GM23338 (cell line): ENCODE measurements around the gene RHOH. TPM values are rescaled to one million over a fixed set of nuclear protein-coding genes. Genes with fewer than 3 reads are reported as not detected.

Source experiments
- ATAC-seq: fragments of 200-7000 bp; cut with Tn5 transposase; 3 replicates; pipeline ENCODE4 v1.9.1; 2020
- DNase-seq: peaks from one replicate; pipeline ENCODE4 v3.0.0-alpha.2; 2015; ENCODE audit warnings: low spot score
- H2AFZ ChIP-seq: fragments of 200-600 bp; sonication (generic); 2 replicates; pipeline ENCODE4 v1.8.0; 2016; ENCODE audit warnings: antibody characterized with exemption, mild to moderate bottlenecking, moderate library complexity
- H3F3A ChIP-seq: fragments of 200-600 bp; sonication (generic); replicated peaks from 2 replicates; pipeline ENCODE4 v1.8.0; 2017; ENCODE audit warnings: antibody characterized with exemption, mixed run types, low read depth
- H3K27ac ChIP-seq: fragments of 200-600 bp; sonication (generic); 2 replicates; pipeline ENCODE4 v1.6.1; 2016; ENCODE audit warnings: low read depth
- H3K27me3 ChIP-seq: fragments of 200-600 bp; sonication (generic); 2 replicates; pipeline ENCODE4 v1.8.0; 2016; ENCODE audit warnings: mild to moderate bottlenecking, mixed run types, moderate library complexity; ENCODE audit not compliant: insufficient read depth
- H3K36me3 ChIP-seq: fragments of 200-600 bp; sonication (generic); 2 replicates; pipeline ENCODE4 v1.8.0; 2016; ENCODE audit warnings: mild to moderate bottlenecking; ENCODE audit not compliant: insufficient read depth
- H3K4me1 ChIP-seq: fragments of 200-600 bp; sonication (generic); 2 replicates; pipeline ENCODE4 v1.8.0; 2016; ENCODE audit warnings: mild to moderate bottlenecking, moderate library complexity; ENCODE audit not compliant: insufficient read depth
- H3K4me2 ChIP-seq: fragments of 200-600 bp; sonication (generic); 2 replicates; pipeline ENCODE4 v1.7.1; 2017; ENCODE audit warnings: mixed run types
- H3K4me3 ChIP-seq: fragments of 200-600 bp; sonication (generic); 2 replicates; pipeline ENCODE4 v1.6.1; 2016; ENCODE audit warnings: mixed run types
- H3K79me2 ChIP-seq: fragments of 200-600 bp; sonication (generic); replicated peaks from 2 replicates; pipeline ENCODE4 v1.8.0; 2017; ENCODE audit warnings: mild to moderate bottlenecking; ENCODE audit not compliant: insufficient read depth
- H3K9me2 ChIP-seq: fragments of 200-600 bp; sonication (generic); 2 replicates; pipeline ENCODE4 v1.8.0; 2017; ENCODE audit not compliant: insufficient read depth
- H4K20me1 ChIP-seq: fragments of 200-600 bp; sonication (generic); replicated peaks from 2 replicates; pipeline ENCODE4 v1.8.0; 2017; ENCODE audit warnings: mild to moderate bottlenecking; ENCODE audit not compliant: insufficient read depth
- H3K27ac Mint-ChIP-seq: 2 replicates; pipeline ENCODE4 v1.8.0; 2020; ENCODE audit warnings: inconsistent platforms, mild to moderate bottlenecking, moderate library complexity, mixed read lengths
- H3K27me3 Mint-ChIP-seq: 3 replicates; pipeline ENCODE4 v1.8.0; 2022; ENCODE audit warnings: low read depth, mild to moderate bottlenecking, moderate library complexity, mixed read lengths, inconsistent platforms; ENCODE audit not compliant: insufficient read depth, poor library complexity
- H3K36me3 Mint-ChIP-seq: 3 replicates; pipeline ENCODE4 v1.8.0; 2021; ENCODE audit warnings: low read depth, mild to moderate bottlenecking, inconsistent platforms, moderate library complexity, mixed read lengths
- H3K4me1 Mint-ChIP-seq: 3 replicates; pipeline ENCODE4 v1.8.0; 2020; ENCODE audit warnings: mild to moderate bottlenecking, inconsistent platforms, mixed read lengths
- H3K4me3 Mint-ChIP-seq: 3 replicates; pipeline ENCODE4 v1.8.0; 2021; ENCODE audit warnings: moderate library complexity, mild to moderate bottlenecking, inconsistent platforms, mixed read lengths
- H3K9me3 Mint-ChIP-seq: 3 replicates; pipeline ENCODE4 v1.8.0; 2020; ENCODE audit warnings: moderate library complexity, mild to moderate bottlenecking, inconsistent platforms, mixed read lengths
- CREB1 ChIP-seq: fragments of 250-450 bp; sonication (Bioruptor Pico); IDR thresholded peaks from 2 replicates; pipeline ENCODE4 v1.5.0; 2020; ENCODE audit warnings: low read depth, mild to moderate bottlenecking, moderate library complexity
- CTCF ChIP-seq, 2 experiments: fragments of 200-600 bp in 1 of 2; sonication (generic) in 1 of 2; conservative IDR thresholded peaks; 2 replicates each; pipeline versions ENCODE4 v1.5.1 to v1.6.1; 2016 to 2017; ENCODE audit warnings: antibody characterized with exemption in 2 of 2, low read depth in 2 of 2, mild to moderate bottlenecking in 2 of 2, moderate library complexity in 1 of 2
- ETS1 ChIP-seq: IDR thresholded peaks from 2 replicates; pipeline ENCODE4 v1.6.1; 2016; ENCODE audit warnings: antibody characterized with exemption
- EZH2 ChIP-seq: fragments of 200-600 bp; sonication (generic); IDR thresholded peaks from one replicate; pipeline ENCODE4 v1.8.0; 2017; ENCODE audit warnings: antibody characterized with exemption, mild to moderate bottlenecking, low read depth; ENCODE audit not compliant: unreplicated experiment
- EZH2phosphoT487 ChIP-seq: fragments of 200-600 bp; sonication (generic); IDR thresholded peaks from one replicate; pipeline ENCODE4 v1.8.1; 2018; ENCODE audit warnings: antibody characterized with exemption; ENCODE audit not compliant: unreplicated experiment
- JUNB ChIP-seq: IDR thresholded peaks from one replicate; pipeline ENCODE4 v1.6.1; 2016; ENCODE audit warnings: antibody characterized with exemption; ENCODE audit not compliant: unreplicated experiment
- NANOG ChIP-seq: IDR thresholded peaks from 2 replicates; pipeline ENCODE4 v1.6.1; 2016; ENCODE audit warnings: antibody characterized with exemption, borderline replicate concordance
- POLR2AphosphoS5 ChIP-seq: IDR thresholded peaks from 2 replicates; pipeline ENCODE4 v1.6.1; 2016; ENCODE audit warnings: antibody characterized with exemption, low read depth
- REST ChIP-seq: IDR thresholded peaks from one replicate; pipeline ENCODE4 v1.6.1; 2018; ENCODE audit warnings: antibody characterized with exemption; ENCODE audit not compliant: unreplicated experiment
- STAT1 ChIP-seq: IDR thresholded peaks from one replicate; pipeline ENCODE4 v1.6.1; 2016; ENCODE audit warnings: antibody characterized with exemption; ENCODE audit not compliant: unreplicated experiment
- ZNF114 ChIP-seq: fragments of 250-450 bp; sonication (Bioruptor Pico); IDR thresholded peaks from 2 replicates; pipeline ENCODE4 v1.5.0; 2020; ENCODE audit warnings: mild to moderate bottlenecking, moderate library complexity
- ZNF331 ChIP-seq: fragments of 250-450 bp; sonication (Bioruptor Pico); IDR thresholded peaks from 2 replicates; pipeline ENCODE4 v1.5.0; 2020; ENCODE audit warnings: low read depth, mild to moderate bottlenecking, moderate library complexity
- ZNF462 ChIP-seq: fragments of 250-450 bp; sonication (Bioruptor Pico); IDR thresholded peaks from 2 replicates; pipeline ENCODE4 v1.5.0; 2020; ENCODE audit warnings: mild to moderate bottlenecking, moderate library complexity
- polyA plus RNA-seq: library from polyadenylated mRNA; unstranded; fragments of >200 nt; fragmentation: Nextera tagmentation; extraction: Ambion mirVana; gene quantifications from 2 replicates; pipeline ENCODE4 v1.2.1, GENCODE V29; 2016
- total RNA-seq: library from RNA; depleted of rRNA; stranded (reverse); fragments of >200 nt; shearing (Covaris generic); gene quantifications from 2 replicates; pipeline ENCODE4 v1.2.3, GENCODE V29; 2014

The RHOH gene
- total and polyA plus RNA-seq, 2 experiments from 2014 or later = 2.2 to 3.7 TPM

GRCh38 chr4:40187386-40187906, 9.4 kb upstream of the RHOH start:
- no peaks in the 10 kb centered on the region for H4K20me1 ChIP-seq
- H3K9me3 Mint-ChIP-seq = no peaks in the 10 kb centered on the region
- H3K27ac Mint-ChIP-seq = no peak overlapping the region

More at GRCh38 chr4:40187386-40187906, 9.4 kb upstream of the RHOH start:
- no peak for ATAC-seq
- TF ChIP-seq REST = no peak
- TF ChIP-seq CTCF (conservative IDR thresholded peaks at IDR 0.05; ENCODE audit: low read depth in 2 of 2) = no peak
- no peak for TF ChIP-seq EZH2phosphoT487
- TF ChIP-seq ZNF462 (CRISPR knock-in tag) = no peak
- TF ChIP-seq STAT1 = no peak
- no peak for TF ChIP-seq CREB1 (CRISPR knock-in tag)
- no peak for TF ChIP-seq ETS1
- TF ChIP-seq NANOG = no peak
- no peak for TF ChIP-seq ZNF114
- TF ChIP-seq ZNF331 = no peak
- TF ChIP-seq POLR2AphosphoS5 = no peak
- TF ChIP-seq JUNB = no peak
- no peak for TF ChIP-seq EZH2
- H3K27ac ChIP-seq = no peak overlapping the region
- H3K9me2 ChIP-seq = no peaks in the 10 kb centered on the region
- H3K36me3 ChIP-seq = no peaks in the 10 kb centered on the region
- peaks cover 44% of the 10 kb centered on the region for H3K4me1 ChIP-seq
- H3F3A ChIP-seq = 0 out of 2 replicates have a peak, but pooled peaks cover 3% of the 10 kb centered on the region
- H3K27me3 Mint-ChIP-seq = no peaks in the 10 kb centered on the region
- H3K4me3 Mint-ChIP-seq = no peak overlapping the region
- no peak for DNase-seq
- H3K4me1 Mint-ChIP-seq = peaks cover 42% of the 10 kb centered on the region
- no peak overlapping the region for H3K4me3 ChIP-seq
- no peaks in the 10 kb centered on the region for H3K79me2 ChIP-seq
- H3K4me2 ChIP-seq = no peak overlapping the region
- H3K36me3 Mint-ChIP-seq = no peaks in the 10 kb centered on the region
- H3K27me3 ChIP-seq = no peaks in the 10 kb centered on the region
- no peak overlapping the region for H2AFZ ChIP-seq
